Neural cell (in vitro differentiated cells): ENCODE data around the gene SETSIP. TPM values are rescaled to one million over a fixed set of nuclear protein-coding genes. Genes with fewer than 3 reads are reported as not detected.

Experiments
- polyA plus RNA-seq: library from polyadenylated mRNA; depleted of rRNA; stranded (reverse); fragments of >200 nt; gene quantifications from 2 replicates; pipeline ENCODE4 v1.2.3, GENCODE V29; 2014

The SETSIP gene
- polyA plus RNA-seq, 1 donor from 2014 or later: not detected

Other genes with a start within 250 kb of the SETSIP start
- gene TGFBR3, start 189.3 kb downstream of the SETSIP start, polyA plus RNA-seq: 0.25 and 0.28 TPM in 2 replicates
- not detected in 2 replicates for gene BRDT, start 126.0 kb downstream of the SETSIP start, polyA plus RNA-seq
- 1.2 and 1.9 TPM in 2 replicates for gene EPHX4, start 45.4 kb downstream of the SETSIP start, polyA plus RNA-seq
- gene BTBD8, start 4.9 kb upstream of the SETSIP start, polyA plus RNA-seq: 36.6 and 38.6 TPM in 2 replicates
- gene C1orf146, start 142.5 kb upstream of the SETSIP start, polyA plus RNA-seq: not detected in 2 replicates
- gene GLMN, start 223.6 kb upstream of the SETSIP start, polyA plus RNA-seq: 34.2 and 40.2 TPM in 2 replicates
- gene RPAP2, start 223.6 kb upstream of the SETSIP start, polyA plus RNA-seq: 9.3 and 13.1 TPM in 2 replicates